Fibroblast of upper back skin (primary cell): Measurements from ENCODE around the gene CTTNBP2.

Experiments
- DNase-seq: peaks from one replicate; pipeline ENCODE4 v3.0.0-alpha.2; 2013

CTTNBP2 gene

DNA sequence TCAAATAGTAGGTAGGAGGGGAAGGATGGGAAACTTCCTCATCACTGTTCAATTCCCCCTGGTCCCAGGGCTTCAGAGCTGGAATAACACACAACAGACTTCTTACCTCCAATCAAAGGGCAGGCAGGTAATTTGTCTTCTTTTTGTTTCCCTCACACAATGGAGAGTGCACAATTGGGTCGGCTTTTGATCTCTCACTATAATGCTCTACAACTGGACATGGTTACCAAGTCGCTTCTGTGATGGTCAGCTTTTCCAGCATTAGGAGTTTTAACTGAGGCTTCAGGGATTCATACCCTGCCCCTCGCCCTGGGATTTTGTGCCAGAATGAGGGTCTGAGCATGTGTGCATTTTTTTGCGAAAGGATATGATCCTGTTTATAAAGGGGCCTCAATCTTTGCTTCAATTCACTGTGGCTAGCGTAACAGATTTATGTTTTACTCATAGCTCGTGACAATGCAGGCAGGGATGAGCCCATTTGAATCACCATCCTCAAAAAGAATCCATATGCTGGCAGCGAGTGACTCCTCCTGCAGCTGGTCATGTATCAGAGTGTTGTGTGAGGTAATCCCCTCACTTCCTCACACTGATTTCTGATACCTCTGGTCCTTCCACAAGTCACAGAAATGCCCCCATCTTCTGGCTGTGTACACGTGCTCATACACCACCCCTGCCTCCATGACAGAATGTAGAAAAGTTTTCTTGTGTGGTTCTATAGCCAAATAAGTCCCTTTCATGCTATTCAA lies 189.6 kb downstream of the CTTNBP2 start:
- DNase-seq: no peak

DNA sequence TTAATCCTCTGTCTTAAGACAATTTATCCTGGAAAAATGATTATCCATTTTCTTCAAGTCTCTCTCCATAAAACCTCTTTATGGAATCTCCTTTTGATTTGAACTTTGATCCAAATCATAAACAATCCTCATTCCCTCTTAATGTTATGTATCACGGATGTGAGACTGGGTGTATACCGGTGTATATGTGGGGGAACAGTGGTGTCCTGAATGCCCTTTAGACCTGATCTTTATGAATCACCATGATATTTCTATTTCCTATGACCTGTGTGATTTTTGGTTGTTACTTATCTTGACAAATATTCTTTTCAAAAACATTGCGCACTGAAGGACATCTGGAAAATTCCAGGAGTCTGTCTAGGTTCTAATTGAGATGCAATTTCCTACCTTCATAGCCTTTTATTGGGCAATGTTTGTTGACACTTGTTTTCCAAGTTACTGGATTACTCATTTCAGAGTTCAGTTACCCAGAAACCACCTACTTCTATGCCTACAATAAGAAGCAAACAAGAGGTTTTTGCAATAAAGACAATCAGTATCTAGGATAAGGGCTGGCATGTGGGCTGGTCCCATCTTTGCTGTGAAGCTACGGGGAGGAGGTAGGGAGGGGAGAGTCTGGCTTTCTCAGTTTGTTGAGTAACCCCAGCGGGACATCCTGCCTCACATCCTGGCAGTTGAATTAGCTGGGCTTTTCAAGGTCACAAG lies 190.4 kb downstream of the CTTNBP2 start:
- no peak for DNase-seq

DNA sequence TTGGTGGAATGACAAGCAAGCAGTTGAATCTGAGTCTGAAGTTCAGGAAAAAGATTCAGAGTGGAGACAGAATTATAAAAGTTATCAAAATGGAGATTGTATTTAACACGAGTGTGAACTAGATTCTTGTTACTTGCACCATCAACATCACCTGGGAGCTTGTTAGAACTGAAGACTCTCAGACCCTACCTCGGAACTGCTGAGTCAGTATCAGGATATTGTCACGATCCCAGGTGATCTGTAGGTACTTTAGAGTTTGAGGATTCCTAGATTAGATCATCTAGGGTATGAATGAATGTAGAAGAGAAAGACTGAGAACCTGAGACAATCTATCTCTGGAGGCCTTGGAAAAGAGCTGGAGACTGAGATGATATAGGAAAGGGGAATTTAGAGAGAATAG lies 194.1 kb downstream of the CTTNBP2 start:
- DNase-seq: no peak

DNA sequence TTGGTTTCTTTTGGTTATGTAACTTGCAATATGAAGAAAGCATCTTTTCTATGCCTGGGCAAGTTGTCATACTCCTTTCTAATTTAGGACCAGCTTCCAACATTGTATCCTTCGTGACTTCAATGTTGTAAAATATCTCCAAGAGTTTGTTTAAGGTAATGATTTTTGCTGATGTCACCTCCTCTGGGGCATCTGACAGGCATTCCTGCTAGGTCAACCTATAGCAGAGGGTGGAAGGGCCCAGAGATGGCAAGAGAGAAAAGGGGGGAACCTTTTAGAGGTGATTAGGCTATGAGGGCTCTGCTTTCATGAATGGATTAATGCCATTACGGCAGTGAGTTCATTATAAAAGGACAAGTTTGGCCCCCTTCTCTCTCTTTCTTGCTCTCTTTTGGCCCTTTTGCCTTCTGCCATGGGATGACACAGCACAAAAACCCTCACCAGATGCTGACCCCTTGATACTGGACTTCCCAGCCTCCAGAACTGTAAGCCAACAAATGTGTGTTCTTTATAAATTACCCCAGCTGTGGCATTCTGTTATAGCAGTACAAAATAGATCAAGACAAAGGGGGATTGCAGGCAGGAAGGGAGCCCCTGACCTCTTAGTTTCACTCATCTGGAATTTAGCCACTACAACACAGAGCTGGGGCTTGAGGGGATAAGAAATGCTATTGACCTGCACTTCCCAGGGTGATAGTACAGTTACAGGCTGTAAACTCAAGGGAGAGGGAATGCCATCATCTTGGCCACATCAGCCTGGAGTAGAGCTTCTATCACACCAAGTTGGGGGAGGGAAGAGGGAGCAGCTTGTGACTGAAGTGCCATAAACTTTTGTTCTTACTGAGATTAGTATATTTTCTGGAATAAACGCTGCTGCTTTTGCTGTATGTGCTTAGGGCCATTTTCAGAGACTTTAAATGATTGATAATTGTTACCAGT lies 197.5 kb downstream of the CTTNBP2 start:
- no peak for DNase-seq

DNA sequence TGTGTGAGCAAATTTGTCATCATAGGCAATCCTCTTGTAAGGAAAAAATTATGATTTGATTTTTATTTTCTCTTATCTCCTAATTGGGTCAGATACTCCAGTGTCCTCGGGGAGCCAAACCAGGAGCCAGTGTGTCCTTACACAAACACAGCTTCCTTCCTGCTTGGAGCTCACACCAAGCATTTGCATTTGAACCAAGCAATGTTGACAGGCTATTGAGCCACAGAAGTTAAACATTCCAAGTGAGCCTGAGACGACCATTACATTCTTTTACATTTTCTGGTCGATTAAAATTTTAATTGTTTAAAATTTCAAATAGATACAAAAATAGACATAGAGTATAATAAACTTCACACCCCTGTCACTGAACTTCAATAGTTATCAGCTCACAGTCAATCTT lies 198.6 kb downstream of the CTTNBP2 start:
- DNase-seq: no peak

DNA sequence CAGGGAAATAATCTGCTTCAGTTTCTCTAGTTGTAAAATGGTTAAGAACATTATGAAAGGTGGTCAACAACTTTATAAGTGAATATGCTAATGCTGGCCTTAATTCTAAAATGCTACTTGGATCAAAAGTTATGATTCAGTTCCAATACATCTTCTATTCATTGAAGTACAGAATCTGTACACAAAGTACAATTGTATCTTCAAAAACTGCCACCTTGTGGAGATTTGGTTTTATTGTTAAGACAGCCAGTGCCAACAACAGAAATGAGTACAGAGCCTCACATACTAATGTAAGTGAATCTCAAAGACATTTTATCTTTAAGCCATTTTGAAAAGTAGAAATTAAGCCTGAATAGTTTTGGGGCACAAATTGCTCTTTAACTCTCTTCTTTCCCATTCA lies 199.4 kb downstream of the CTTNBP2 start:
- DNase-seq: peak; percentile 44

DNA sequence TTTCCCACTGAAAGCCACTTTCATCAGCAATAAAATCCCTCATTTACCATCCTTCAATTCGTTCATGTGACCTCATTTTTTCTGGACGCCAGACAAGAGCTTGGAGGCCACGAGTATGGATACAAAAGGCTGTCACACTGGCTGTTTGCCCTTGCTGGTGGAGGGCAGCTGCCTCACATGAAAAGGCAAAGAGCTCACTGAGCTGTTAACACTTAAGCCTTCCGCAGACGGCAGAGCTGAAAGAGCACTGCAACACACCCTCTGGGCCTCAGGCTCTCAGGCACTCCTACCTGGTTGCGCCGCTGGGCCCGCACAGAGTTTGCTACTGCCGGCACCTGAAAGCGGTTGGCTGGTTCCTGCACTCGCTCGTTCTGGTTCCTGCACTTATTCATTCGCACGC lies 199.9 kb downstream of the CTTNBP2 start:
- DNase-seq: no peak

DNA sequence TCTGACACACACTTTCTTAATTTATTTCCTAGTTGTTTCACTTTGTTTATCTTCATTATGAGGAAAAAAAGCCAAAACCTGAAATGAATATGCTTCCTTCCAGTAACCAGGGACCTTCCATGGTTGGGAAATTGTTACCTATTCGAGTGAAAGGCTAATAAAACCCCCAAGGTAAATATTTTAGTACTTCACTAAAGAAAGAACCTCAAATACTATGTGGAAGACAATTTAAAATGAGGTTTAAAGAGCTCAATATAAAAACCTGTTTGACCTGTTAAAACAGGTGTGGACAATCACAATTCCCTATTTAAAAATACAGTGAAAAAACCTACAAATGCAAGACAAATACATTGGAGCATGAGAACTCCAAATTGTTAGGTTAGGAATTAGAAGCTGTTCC lies 200.8 kb downstream of the CTTNBP2 start:
- DNase-seq: no peak

DNA sequence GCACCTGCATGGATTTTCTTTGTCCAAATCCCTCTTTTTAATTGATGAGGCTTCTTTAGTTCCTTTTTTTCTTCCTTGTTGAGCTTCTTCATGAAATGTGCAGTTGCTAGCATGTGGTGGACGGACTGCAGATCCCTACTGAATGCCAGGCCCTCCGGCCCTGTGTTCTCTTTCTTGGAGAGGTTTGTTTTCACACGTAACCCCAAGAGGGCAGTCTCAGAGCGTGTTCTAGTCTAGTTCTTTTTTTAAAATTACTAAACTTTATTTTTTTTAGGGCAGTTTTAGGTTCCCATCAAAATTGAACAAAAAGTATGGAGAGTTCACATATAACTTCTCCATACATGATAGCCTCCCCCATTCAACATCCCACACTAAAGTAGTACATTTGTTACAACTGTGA lies 203.4 kb downstream of the CTTNBP2 start:
- no peak for DNase-seq

DNA sequence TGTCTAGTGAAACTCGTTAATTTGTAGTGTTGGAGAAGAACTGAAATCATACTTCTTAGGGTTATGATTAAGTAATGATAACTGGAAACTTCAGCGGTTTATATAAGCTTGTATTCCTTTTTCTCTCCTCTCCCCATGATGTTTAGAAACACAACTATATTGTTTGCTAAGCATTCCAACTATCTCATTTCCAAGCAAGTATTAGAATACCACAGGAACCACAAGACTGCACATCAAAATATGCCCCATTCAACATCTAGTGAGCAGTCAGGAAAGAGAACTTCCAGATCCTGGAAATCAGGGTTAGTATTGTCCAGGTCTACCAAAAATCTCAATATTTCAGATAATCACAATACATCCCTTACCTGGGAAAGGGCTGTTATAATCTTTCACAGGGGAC lies 205.8 kb downstream of the CTTNBP2 start:
- DNase-seq: peak; percentile 9

DNA sequence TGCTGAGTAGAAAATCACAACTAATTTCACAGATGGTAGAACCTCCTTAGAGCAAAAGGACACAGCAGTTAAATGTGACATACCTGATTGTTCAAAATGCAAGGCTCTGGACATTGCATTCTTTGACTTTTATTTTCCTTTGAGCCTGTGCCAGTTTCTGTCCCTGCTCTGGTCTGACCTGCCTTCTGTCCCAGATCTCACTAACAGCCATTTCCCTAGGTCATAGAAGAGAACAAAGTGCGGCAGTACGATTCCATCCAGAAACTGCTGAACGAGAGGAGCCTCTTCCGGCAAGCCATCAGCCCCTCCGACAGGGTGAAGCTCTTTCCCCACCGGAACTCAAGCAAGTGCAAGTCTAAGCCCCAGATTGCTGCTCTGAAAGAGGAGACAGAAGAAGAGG lies 206.6 kb downstream of the CTTNBP2 start:
- no peak for DNase-seq

DNA sequence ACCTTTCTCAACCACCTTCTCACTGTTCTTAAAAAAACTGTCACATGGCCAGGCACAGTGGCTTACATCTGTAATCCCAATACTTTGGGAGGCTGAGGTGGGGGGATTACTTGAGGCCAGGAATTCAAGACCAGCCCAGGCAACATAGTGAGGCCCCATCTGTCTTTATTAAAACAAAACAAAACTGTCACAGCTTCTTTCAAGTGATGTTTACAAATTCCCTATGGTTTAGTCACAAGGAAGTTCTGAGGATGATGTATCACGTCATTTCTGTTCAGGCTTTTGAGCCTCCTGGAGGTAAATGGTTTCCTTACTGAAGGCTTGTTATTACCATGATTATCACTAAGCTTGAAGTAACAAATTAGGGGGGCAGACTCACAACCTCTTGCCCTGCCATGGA lies 207.2 kb downstream of the CTTNBP2 start:
- peak; percentile 47 for DNase-seq

DNA sequence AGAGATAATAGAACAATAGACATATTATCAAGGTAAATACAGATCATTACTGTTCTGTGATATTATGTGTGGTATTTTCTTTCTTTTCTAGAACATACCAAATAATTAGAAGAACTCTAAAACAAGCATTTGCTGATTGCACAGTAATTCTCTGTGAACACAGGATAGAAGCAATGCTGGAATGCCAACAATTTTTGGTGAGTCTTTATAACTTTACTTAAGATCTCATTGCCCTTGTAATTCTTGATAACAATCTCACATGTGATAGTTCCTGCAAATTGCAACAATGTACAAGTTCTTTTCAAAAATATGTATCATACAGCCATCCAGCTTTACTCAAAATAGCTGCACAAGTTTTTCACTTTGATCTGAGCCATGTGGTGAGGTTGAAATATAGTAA lies 207.9 kb downstream of the CTTNBP2 start:
- DNase-seq: peak; percentile 16

DNA sequence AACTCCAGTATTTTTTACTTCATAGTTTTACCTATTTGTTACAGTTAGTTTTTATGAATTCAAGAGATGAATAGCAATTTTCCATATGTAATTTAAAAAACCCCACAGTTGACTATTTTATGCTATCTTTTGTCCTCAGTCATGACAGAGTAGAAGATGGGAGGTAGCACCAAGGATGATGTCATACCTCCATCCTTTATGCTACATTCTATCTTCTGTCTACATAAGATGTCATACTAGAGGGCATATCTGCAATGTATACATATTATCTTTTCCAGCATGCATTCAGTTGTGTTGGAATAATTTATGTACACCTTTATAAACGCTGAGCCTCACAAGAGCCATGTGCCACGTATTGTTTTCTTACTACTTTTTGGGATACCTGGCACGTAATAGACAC lies 209.2 kb downstream of the CTTNBP2 start:
- no peak for DNase-seq

DNA sequence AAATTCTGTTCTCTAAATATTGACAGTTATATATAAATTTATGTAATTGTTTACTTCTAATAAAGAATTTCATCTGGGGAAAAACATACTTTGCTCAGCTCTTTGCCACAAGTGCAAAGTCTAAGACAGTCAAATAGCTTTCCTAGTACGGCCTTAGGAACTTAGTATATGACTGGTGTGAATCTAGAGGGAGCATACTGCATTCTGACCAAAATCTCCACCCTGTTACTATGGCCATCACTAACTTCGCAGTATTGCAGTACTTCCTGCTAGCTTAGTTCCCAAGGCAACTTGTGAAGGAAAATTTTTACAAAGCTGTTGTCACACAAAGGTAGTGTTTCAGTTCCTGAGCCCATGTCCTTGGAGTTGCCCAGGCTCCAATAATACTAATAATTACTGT lies 211.9 kb downstream of the CTTNBP2 start:
- DNase-seq: no peak
